ENCODE results near the gene TFEB.
"Not testable (repeated sequence)": the region's sequence is repeated elsewhere in the genome, so short reads cannot be mapped to it uniquely, and the experiment has no call there.

The TFEB gene

GRCh38 chr6:41766043-41766664, 30.7 kb upstream of the TFEB start:
- DNase-seq (ENCODE audit: low read depth in 2 of 2), result not testable (repeated sequence)

GRCh38 chr6:41763470-41763869, 28.1 kb upstream of the TFEB start:
- DNase-seq (ENCODE audit: low read depth in 2 of 2), result no peak

- no peak for DNase-seq (ENCODE audit: low read depth in 2 of 2)
Observed at GRCh38 chr6:41759905-41760579, 24.6 kb upstream of the TFEB start.

- DNase-seq (ENCODE audit: low read depth in 2 of 2), result no peak
Observed at GRCh38 chr6:41759106-41759904, 23.9 kb upstream of the TFEB start.

GRCh38 chr6:41758641-41759035, 23.2 kb upstream of the TFEB start:
- DNase-seq (ENCODE audit: low read depth in 2 of 2), result no peak

GRCh38 chr6:41757931-41758640, 22.7 kb upstream of the TFEB start:
- DNase-seq (ENCODE audit: low read depth in 2 of 2), result no peak

- DNase-seq (ENCODE audit: low read depth in 2 of 2), result no peak
Observed at GRCh38 chr6:41757271-41757670, 21.9 kb upstream of the TFEB start.

GRCh38 chr6:41756354-41756753, 20.9 kb upstream of the TFEB start:
- no peak for DNase-seq (ENCODE audit: low read depth in 2 of 2)

GRCh38 chr6:41755895-41756294, 20.5 kb upstream of the TFEB start:
- no peak for DNase-seq (ENCODE audit: low read depth in 2 of 2)

- no peak for DNase-seq (ENCODE audit: low read depth in 2 of 2)
Observed at GRCh38 chr6:41750374-41750773, 15.0 kb upstream of the TFEB start.

GRCh38 chr6:41748542-41748941, 13.1 kb upstream of the TFEB start:
- no peak for DNase-seq (ENCODE audit: low read depth in 2 of 2)

GRCh38 chr6:41748102-41748477, 12.7 kb upstream of the TFEB start:
- DNase-seq (ENCODE audit: low read depth in 2 of 2), result no peak

GRCh38 chr6:41747256-41748101, 12.1 kb upstream of the TFEB start, which contains the start of gene PGC:
Gene PGC (minus strand): TSS chr6:41747397. CDS start chr6:41747334, 63 bp downstream.
- DNase-seq (ENCODE audit: low read depth in 2 of 2), result no peak

- no peak for DNase-seq (ENCODE audit: low read depth in 2 of 2)
Observed at GRCh38 chr6:41746107-41746506, 10.7 kb upstream of the TFEB start.

GRCh38 chr6:41744236-41744787, 8.9 kb upstream of the TFEB start:
- DNase-seq (ENCODE audit: low read depth in 2 of 2), result no peak

- DNase-seq (ENCODE audit: low read depth in 2 of 2), result no peak
Observed at GRCh38 chr6:41743406-41744235, 8.2 kb upstream of the TFEB start.

GRCh38 chr6:41741625-41742490, 6.5 kb upstream of the TFEB start:
- no peak for DNase-seq (ENCODE audit: low read depth in 2 of 2)

GRCh38 chr6:41740366-41741162, 5.2 kb upstream of the TFEB start:
- no peak for DNase-seq (ENCODE audit: low read depth in 2 of 2)
